MM.1S (cell line): ENCODE measurements around the gene AHNAK.

Experiments used
- CTCF ChIP-seq: fragments of 300-600 bp; sonication (generic); IDR thresholded peaks from 2 replicates; pipeline ENCODE4 v1.5.1; 2016; ENCODE audit warnings: antibody characterized with exemption, low read length, mixed read lengths
- EZH2 ChIP-seq: fragments of 300-600 bp; sonication (generic); optimal IDR thresholded peaks from 2 replicates; pipeline ENCODE3; 2017; ENCODE audit warnings: low read depth, mild to moderate bottlenecking, antibody characterized with exemption, low read length, mixed read lengths
- EZH2phosphoT487 ChIP-seq: fragments of 300-600 bp; sonication (generic); IDR thresholded peaks from 2 replicates; pipeline ENCODE4 v1.6.1; 2018; ENCODE audit warnings: antibody characterized with exemption, low read length

- TF ChIP-seq CTCF: no peak
- no peak for TF ChIP-seq EZH2phosphoT487
- TF ChIP-seq EZH2: no peak
Measured at GRCh38 chr11:62406034-62406433, 140.6 kb downstream of the AHNAK start.
